Endothelial cell of umbilical vein (primary cell): ENCODE results near the gene HOXC9. TPM values are rescaled to one million over a fixed set of nuclear protein-coding genes. Genes with fewer than 3 reads are reported as not detected.

ENCODE experiments used
- BruUV-seq: library from RNA; stranded (reverse); fragments of 400-500 nt; replicated peaks from 2 replicates; lab custom pipeline; 2021; lab: Mats Ljungman, UMichigan
- CTCF ChIA-PET: fragments of 300-600, 350-600 bp; sonication (Branson Sonifier 250); formaldehyde crosslinking; loops from one replicate; lab custom pipeline; 2021; ENCODE audit warnings: antibody characterized with exemption, inconsistent platforms; lab: Charles Lee
- POLR2A ChIA-PET: fragments of 300-600, 350-600 bp; sonication (Branson Sonifier 250); formaldehyde crosslinking; loops from one replicate; lab custom pipeline; 2021; ENCODE audit warnings: antibody characterized with exemption, inconsistent platforms; lab: Charles Lee
- DNase-seq: peaks from one replicate; pipeline ENCODE4 v3.0.0-alpha.2; 2011; ENCODE audit warnings: low read depth, low spot score
- FAIRE-seq: peaks from 2 replicates; lab custom pipeline; 2011; peaks lifted over from hg19 to GRCh38; lab: Jason Lieb, UNC
- H2AFZ ChIP-seq: 2 replicates; pipeline ENCODE4 v1.6.0; 2012; ENCODE audit warnings: low read depth, low read length, control low read depth, inconsistent platforms
- H3K27ac ChIP-seq: 2 replicates; pipeline ENCODE4 v1.5.1; 2011; ENCODE audit warnings: low read depth, mild to moderate bottlenecking, control low read depth, low read length, moderate library complexity; ENCODE audit not compliant: insufficient read depth
- H3K27me3 ChIP-seq, 2 experiments: 2 replicates each; pipeline versions ENCODE4 v1.6.0 to v1.6.1; 2011; ENCODE audit warnings: low read length in 2 of 2, mixed read lengths in 1 of 2; ENCODE audit not compliant: control insufficient read depth in 2 of 2, insufficient read depth in 2 of 2
- H3K36me3 ChIP-seq, 2 experiments: 2 replicates in 1 of 2; 3 replicates in 1 of 2; pipeline ENCODE4 v1.5.1; 2011; ENCODE audit warnings: low read length in 2 of 2, mild to moderate bottlenecking in 1 of 2, moderate library complexity in 1 of 2; ENCODE audit not compliant: control insufficient read depth in 2 of 2, insufficient read depth in 2 of 2; ENCODE audit errors: extremely low read depth in 1 of 2
- H3K4me1 ChIP-seq: 3 replicates; pipeline ENCODE4 v1.5.1; 2011; ENCODE audit warnings: mild to moderate bottlenecking, low read length; ENCODE audit not compliant: control insufficient read depth, insufficient read depth; ENCODE audit errors: extremely low read depth
- H3K4me2 ChIP-seq: 2 replicates; pipeline ENCODE4 v1.6.1; 2011; ENCODE audit warnings: low read length, control low read depth, mixed read lengths; ENCODE audit not compliant: insufficient read depth
- H3K4me3 ChIP-seq, 3 experiments: fragments of 200-600 bp in 1 of 3; sonication (generic), shearing (Covaris generic) in 1 of 3; replicated peaks in 1 of 3; 2 replicates each; pipeline ENCODE4 v1.5.1; 2011 to 2016; ENCODE audit warnings: control low read depth in 3 of 3, low read length in 3 of 3, mild to moderate bottlenecking in 2 of 3, inconsistent platforms in 1 of 3, low read depth in 1 of 3, moderate library complexity in 1 of 3; ENCODE audit not compliant: insufficient read depth in 1 of 3
- H3K79me2 ChIP-seq: 2 replicates; pipeline ENCODE4 v1.6.0; 2012; ENCODE audit warnings: low read length, inconsistent platforms; ENCODE audit not compliant: control insufficient read depth, insufficient read depth
- H3K9ac ChIP-seq: replicated peaks from 2 replicates; pipeline ENCODE3; 2011; ENCODE audit warnings: low read length, control low read depth; ENCODE audit not compliant: insufficient read depth; ENCODE audit errors: extremely low read depth
- H3K9me1 ChIP-seq: replicated peaks from 3 replicates; pipeline ENCODE4 v1.6.0; 2011; ENCODE audit warnings: mild to moderate bottlenecking, low read length; ENCODE audit not compliant: control insufficient read depth, insufficient read depth; ENCODE audit errors: extremely low read depth
- H3K9me3 ChIP-seq: replicated peaks from 2 replicates; pipeline ENCODE4 v1.5.1; 2012; ENCODE audit warnings: low read length, inconsistent platforms; ENCODE audit not compliant: control insufficient read depth, insufficient read depth
- H4K20me1 ChIP-seq: replicated peaks from 2 replicates; pipeline ENCODE3; 2011; ENCODE audit warnings: mild to moderate bottlenecking, low read length; ENCODE audit not compliant: control insufficient read depth, insufficient read depth; ENCODE audit errors: extremely low read depth
- CTCF ChIP-seq, 2 donors: IDR thresholded peaks; 1 replicate in 1 of 2; 2 replicates in 1 of 2; pipeline ENCODE4 v1.5.1; 2011; ENCODE audit warnings: low read length in 2 of 2, mild to moderate bottlenecking in 2 of 2, moderate library complexity in 2 of 2, control low read depth in 1 of 2, inconsistent platforms in 1 of 2, low read depth in 1 of 2; ENCODE audit not compliant: insufficient read depth in 1 of 2; ENCODE audit errors: extremely low read depth in 1 of 2
- EZH2 ChIP-seq: IDR thresholded peaks from 2 replicates; pipeline ENCODE4 v1.6.1; 2012; ENCODE audit warnings: borderline replicate concordance, low read depth, mild to moderate bottlenecking, moderate library complexity, low read length, inconsistent platforms; ENCODE audit not compliant: severe bottlenecking
- FOS ChIP-seq: IDR thresholded peaks from 2 replicates; pipeline ENCODE4 v1.6.1; 2011; ENCODE audit warnings: mild to moderate bottlenecking, low read length, moderate library complexity, borderline replicate concordance; ENCODE audit not compliant: insufficient read depth
- GATA2 ChIP-seq: IDR thresholded peaks from 2 replicates; pipeline ENCODE4 v1.7.0; 2011; ENCODE audit warnings: low read depth, mild to moderate bottlenecking, moderate library complexity, mixed read lengths, low read length; ENCODE audit not compliant: insufficient read length, insufficient read depth
- JUN ChIP-seq: IDR thresholded peaks from 2 replicates; pipeline ENCODE4 v1.6.1; 2011; ENCODE audit warnings: borderline replicate concordance, low read depth; ENCODE audit not compliant: insufficient read length, insufficient read depth
- MAX ChIP-seq: IDR thresholded peaks from 2 replicates; pipeline ENCODE4 v1.6.1; 2011; ENCODE audit not compliant: insufficient read depth, insufficient read length
- MYC ChIP-seq: IDR thresholded peaks from one replicate; pipeline ENCODE4 v1.6.1; 2011; ENCODE audit warnings: mild to moderate bottlenecking, low read depth, low read length
- POLR2A ChIP-seq: IDR thresholded peaks from 2 replicates; pipeline ENCODE4 v1.6.1; 2012; ENCODE audit warnings: low read depth, mild to moderate bottlenecking, control low read depth, low read length
- POLR2AphosphoS5 ChIP-seq: IDR thresholded peaks from 2 replicates; pipeline ENCODE4 v1.6.1; 2012; ENCODE audit warnings: low read depth, mild to moderate bottlenecking, control low read depth, low read length, moderate library complexity; ENCODE audit not compliant: insufficient read depth
- dilution Hi-C: fragments of 300-500 bp; cut with MboI; formaldehyde crosslinking; loops from one replicate; pipeline ENCODE4 v1.15.0; 2019; ENCODE audit warnings: low sequenced_read_pairs; ENCODE audit not compliant: extremely low pct_ligation_motif_present
- intact Hi-C: fragments of 100-400 bp; cut with micrococcal nuclease; formaldehyde crosslinking; loops from one replicate; pipeline ENCODE4 v1.10.0; 2022
- polyA plus RNA-seq, 4 experiments: library from polyadenylated mRNA; depleted of rRNA in 3 of 4; stranded (reverse) in 3 of 4; unstranded in 1 of 4; fragments of >200 nt; gene quantifications; 2 replicates each; pipeline versions ENCODE4 v1.2.1 to v1.2.3, GENCODE V29; 2011 to 2012; ENCODE audit warnings: missing spikeins in 1 of 4
- total RNA-seq: library from RNA; stranded (reverse); gene quantifications from 2 replicates; pipeline ENCODE4 v1.2.3, GENCODE V29; 2021

Gene HOXC9
- total and polyA plus RNA-seq, 2 donors (not counting 3 experiments of a cell fraction or from before 2014, with no cell fraction given), result 0.40 to 0.58 TPM

GRCh38 chr12:53998110-53998899 is 1.7 kb upstream of the HOXC9 start:
- intact Hi-C loops, result no loop called here
- CTCF ChIA-PET, result interaction anchor here (2.6 to 3.4 kb wide), 2 partner anchors 203 to 209 kb away, joined by 11 to 17 read pairs; no protein-coding TSS in a partner anchor
- Histone ChIP-seq H3K9me1 (no peaks in the 10 kb centered on the region), H3K9ac (no peak overlapping the region), H4K20me1 (no peaks in the 10 kb centered on the region), H3K27me3 (peaks cover 79 to 99% of the 10 kb centered on the region in 2 experiments), H3K9me3 (no peaks in the 10 kb centered on the region), H3K4me1 (no peaks in the 10 kb centered on the region), H3K79me2 (no peaks in the 10 kb centered on the region), H3K4me3 (no peak overlapping the region), H2AFZ (no peak overlapping the region), H3K36me3 (no peaks in the 10 kb centered on the region), H3K27ac (no peak overlapping the region), H3K4me2 (no peak overlapping the region)
- no peak for FAIRE-seq
- TF ChIP-seq CTCF (IDR thresholded peaks at IDR 0.05; ENCODE audit: extremely low read depth in 1 of 2, insufficient read depth in 1 of 2, low read depth in 1 of 2, low read length in 2 of 2) (no peak), JUN (no peak), POLR2A (no peak), EZH2 (no peak), POLR2AphosphoS5 (no peak), GATA2 (no peak), FOS (no peak), MAX (no peak), MYC (no peak)
- POLR2A ChIA-PET, result no interaction called here
- BruUV-seq, result no TSS peak
- no peak for DNase-seq
- dilution Hi-C loops, result no loop called here
